B cell (primary cell): ENCODE results near the gene PABPC4L. TPM values are rescaled to one million over a fixed set of nuclear protein-coding genes. Genes with fewer than 3 reads are reported as not detected.

ENCODE experiments used
- ATAC-seq: fragments of 200-7000 bp; cut with Tn5 transposase; one replicate; pipeline ENCODE4 v1.10.0; 2021; ENCODE audit warnings: low read depth, mild to moderate bottlenecking, moderate number of reproducible peaks, moderate library complexity
- CTCF ChIA-PET: fragments of 350-600 bp; sonication (Branson Sonifier 250); formaldehyde crosslinking; loops from one replicate; lab custom pipeline; 2021; ENCODE audit warnings: antibody characterized with exemption, inconsistent platforms; lab: Charles Lee
- POLR2A ChIA-PET: fragments of 350-600 bp; sonication (Branson Sonifier 250); formaldehyde crosslinking; loops from one replicate; lab custom pipeline; 2021; ENCODE audit warnings: antibody characterized with exemption; lab: Charles Lee
- DNase-seq: peaks from one replicate; pipeline ENCODE4 v3.0.0; 2013
- H2AFZ ChIP-seq: 2 replicates; pipeline ENCODE4 v1.6.1; 2012; ENCODE audit warnings: mild to moderate bottlenecking, low read depth, low read length; ENCODE audit not compliant: insufficient read depth, poor library complexity, severe bottlenecking
- H3K27ac ChIP-seq, 2 donors: 1 replicate in 1 of 2; 2 replicates in 1 of 2; pipeline ENCODE4 v1.5.1; 2012 to 2013; ENCODE audit warnings: low read length in 2 of 2, mild to moderate bottlenecking in 2 of 2, moderate library complexity in 1 of 2
- H3K27me3 ChIP-seq, 4 experiments: fragments of 200-600 bp in 1 of 4; sonication (generic) in 1 of 4; replicated peaks in 1 of 4; 1 replicate in 2 of 4; 2 replicates in 2 of 4; pipeline versions ENCODE4 v1.6.1 to v1.7.0; 2013 to 2016; ENCODE audit warnings: low read length in 3 of 4, mild to moderate bottlenecking in 2 of 4, mixed read lengths in 1 of 4, moderate library complexity in 1 of 4; ENCODE audit not compliant: insufficient read depth in 4 of 4, control insufficient read depth in 3 of 4; ENCODE audit errors: control extremely low read depth in 1 of 4
- H3K36me3 ChIP-seq, 2 experiments: replicated peaks in 1 of 2; 1 replicate in 1 of 2; 2 replicates in 1 of 2; pipeline versions ENCODE4 v1.6.1 to v1.7.1; 2013; ENCODE audit warnings: low read length in 1 of 2; ENCODE audit not compliant: insufficient read depth in 2 of 2, control insufficient read depth in 1 of 2; ENCODE audit errors: control extremely low read depth in 1 of 2, extremely low read depth in 1 of 2
- H3K4me1 ChIP-seq, 2 donors: fragments of 200-600 bp in 1 of 2; sonication (generic) in 1 of 2; 1 replicate in 1 of 2; 2 replicates in 1 of 2; pipeline versions ENCODE4 v1.5.1 to v1.6.1; 2013 to 2017; ENCODE audit warnings: low read length in 2 of 2; ENCODE audit not compliant: control insufficient read depth in 2 of 2, insufficient read depth in 2 of 2
- H3K4me2 ChIP-seq: replicated peaks from 2 replicates; pipeline ENCODE3; 2012; ENCODE audit warnings: mild to moderate bottlenecking, low read depth, low read length; ENCODE audit not compliant: poor library complexity, severe bottlenecking
- H3K4me3 ChIP-seq, 5 experiments: fragments of 200-600 bp in 1 of 5; sonication (generic) in 1 of 5; 1 replicate in 3 of 5; 2 replicates in 2 of 5; pipeline versions ENCODE4 v1.5.1 to v1.7.0; 2011 to 2016; ENCODE audit warnings: low read length in 4 of 5, mild to moderate bottlenecking in 4 of 5, low read depth in 2 of 5, control low read depth in 1 of 5, moderate library complexity in 1 of 5; ENCODE audit not compliant: insufficient read depth in 1 of 5; ENCODE audit errors: control extremely low read depth in 1 of 5, extremely low read depth in 1 of 5
- H3K79me2 ChIP-seq: fragments of 200-600 bp; sonication (generic); one replicate; pipeline ENCODE4 v1.6.0; 2016; ENCODE audit warnings: low read length; ENCODE audit not compliant: control insufficient read depth, insufficient read depth
- H3K9ac ChIP-seq: fragments of 200-600 bp; sonication (generic); 2 replicates; pipeline ENCODE4 v1.6.1; 2017; ENCODE audit warnings: mild to moderate bottlenecking, low read length, moderate library complexity
- H3K9me3 ChIP-seq, 3 donors: one replicate each; pipeline versions ENCODE4 v1.6.1 to v1.7.1; 2013; ENCODE audit warnings: low read length in 2 of 3; ENCODE audit not compliant: control insufficient read depth in 2 of 3, insufficient read depth in 1 of 3; ENCODE audit errors: control extremely low read depth in 1 of 3
- H4K20me1 ChIP-seq: 2 replicates; pipeline ENCODE4 v1.6.0; 2012; ENCODE audit warnings: mild to moderate bottlenecking, low read length; ENCODE audit not compliant: insufficient read depth, control insufficient read depth, poor library complexity, severe bottlenecking
- H3K27ac Mint-ChIP-seq: one replicate; pipeline ENCODE4 v1.8.0; 2021; ENCODE audit warnings: mixed read lengths
- H3K27me3 Mint-ChIP-seq: one replicate; pipeline ENCODE4 v1.8.0; 2021; ENCODE audit warnings: mixed read lengths
- H3K4me1 Mint-ChIP-seq: one replicate; pipeline ENCODE4 v1.8.0; 2021; ENCODE audit warnings: mixed read lengths
- H3K4me3 Mint-ChIP-seq: one replicate; pipeline ENCODE4 v1.8.0; 2021; ENCODE audit warnings: mixed read lengths
- H3K9me3 Mint-ChIP-seq: one replicate; pipeline ENCODE4 v1.8.0; 2022; ENCODE audit warnings: mixed read lengths; ENCODE audit not compliant: insufficient read depth
- CTCF ChIP-seq: fragments of 200-600 bp; IDR thresholded peaks from one replicate; pipeline ENCODE4 v1.8.0; 2022; ENCODE audit warnings: antibody characterized with exemption, mild to moderate bottlenecking
- EZH2 ChIP-seq: IDR thresholded peaks from 2 replicates; pipeline ENCODE4 v1.6.1; 2012; ENCODE audit warnings: borderline replicate concordance, low read depth, mild to moderate bottlenecking, moderate library complexity, low read length; ENCODE audit not compliant: insufficient read depth, poor library complexity, severe bottlenecking
- WGBS: methylation state at CpG from one replicate; pipeline ENCODE4 v1.1.5; 2013; ENCODE audit warnings: missing lambda C conversion rate; ENCODE audit not compliant: insufficient coverage; 5-methylcytosine and 5-hydroxymethylcytosine counted together
- intact Hi-C: fragments of 100-400 bp; cut with micrococcal nuclease; formaldehyde crosslinking; loops from one replicate; pipeline ENCODE4 v1.10.0; 2022
- polyA plus RNA-seq: library from polyadenylated mRNA; depleted of rRNA; stranded (reverse); fragments of >200 nt; gene quantifications from 2 replicates; pipeline ENCODE4 v1.2.3, GENCODE V29; 2012
- total RNA-seq, 2 donors: library from RNA; stranded (reverse); fragments of 120-200 nt in 1 of 2; gene quantifications; 1 replicate in 1 of 2; 2 replicates in 1 of 2; pipeline versions ENCODE4 v1.2.3 to v1.2.4, GENCODE V29; 2013 to 2022

The PABPC4L gene
- total and polyA plus RNA-seq, 2 donors (not counting 1 experiment from before 2014, with no cell fraction given) = not detected

DNA sequence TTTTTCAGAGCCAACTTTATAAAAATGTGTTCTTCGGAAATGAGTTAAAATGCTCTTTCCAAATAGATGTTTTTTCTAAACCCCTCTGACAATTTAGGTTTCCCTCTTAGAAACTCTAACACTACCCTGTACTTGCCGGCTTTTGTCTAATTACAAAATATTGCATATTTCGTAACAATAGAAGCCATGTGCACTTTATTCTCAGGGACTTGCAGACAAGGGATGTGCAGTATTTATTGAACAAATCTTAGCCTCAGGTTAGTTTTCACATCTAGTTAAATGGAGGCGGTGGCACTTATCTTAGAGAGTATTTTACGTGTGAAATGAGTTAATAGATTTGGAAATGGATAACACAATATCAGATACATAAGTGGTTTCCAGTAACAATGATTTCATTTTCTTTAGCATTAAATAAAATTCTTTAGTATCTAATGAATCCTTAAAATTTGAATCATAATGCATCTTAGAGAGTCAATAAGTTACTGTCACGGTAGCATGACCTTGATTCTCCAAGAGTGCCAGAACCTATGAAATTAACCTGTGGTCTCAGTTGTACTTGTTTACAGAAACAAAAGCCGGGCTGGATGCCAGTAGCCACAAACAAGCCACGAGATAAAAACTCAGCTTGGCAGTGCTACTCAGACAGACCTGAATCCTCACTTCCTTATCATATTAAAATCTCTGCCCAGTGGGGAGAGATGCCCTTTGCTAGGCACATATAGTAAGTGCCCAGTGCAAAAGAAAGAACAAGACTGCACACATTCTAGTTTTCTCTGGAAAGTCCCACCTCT lies 772 bp upstream of the PABPC4L start:
- Histone ChIP-seq H3K4me3 (no peak overlapping the region), H3K9ac (no peak overlapping the region), H3K36me3 (no peaks in the 10 kb centered on the region), H3K79me2 (no peaks in the 10 kb centered on the region), H4K20me1 (no peaks in the 10 kb centered on the region), H3K27me3 (peaks cover 0 to 5% (median 0%) of the 10 kb centered on the region in 4 experiments), H3K27ac (no peak overlapping the region), H3K4me2 (no peak overlapping the region), H3K4me1 (no peaks in the 10 kb centered on the region), H2AFZ (no peak overlapping the region), H3K9me3 (peaks cover 0 to 8% (median 0%) of the 10 kb centered on the region in 3 donors)
- CTCF ChIA-PET = no interaction called here
- ATAC-seq = no peak
- peaks cover 2% of the 10 kb centered on the region for H3K9me3 Mint-ChIP-seq
- TF ChIP-seq CTCF = no peak
- TF ChIP-seq EZH2 = no peak
- POLR2A ChIA-PET = no interaction called here
- no peaks in the 10 kb centered on the region for H3K4me1 Mint-ChIP-seq
- WGBS = 69% methylated on average over 5 of the region's 8 CpGs
- H3K4me3 Mint-ChIP-seq = no peak overlapping the region
- intact Hi-C loops = no loop called here
- H3K27ac Mint-ChIP-seq = no peak overlapping the region
- no peaks in the 10 kb centered on the region for H3K27me3 Mint-ChIP-seq
- no peak for DNase-seq

- DNase-seq (no peak), ATAC-seq (no peak)
- ChIA-PET CTCF (no interaction called here), POLR2A (no interaction called here)
- Histone ChIP-seq H3K4me1 (no peaks in the 10 kb centered on the region), H3K27ac (no peak overlapping the region), H3K79me2 (no peaks in the 10 kb centered on the region), H3K4me3 (no peak overlapping the region), H3K9ac (no peak overlapping the region), H3K9me3 (peaks cover 0 to 8% (median 0%) of the 10 kb centered on the region in 3 donors), H4K20me1 (no peaks in the 10 kb centered on the region), H3K36me3 (no peaks in the 10 kb centered on the region), H3K27me3 (peaks cover 0 to 5% (median 0%) of the 10 kb centered on the region in 4 experiments), H3K4me2 (no peak overlapping the region), H2AFZ (no peak overlapping the region)
- Mint-ChIP-seq H3K27me3 (no peaks in the 10 kb centered on the region), H3K4me1 (no peaks in the 10 kb centered on the region), H3K4me3 (no peak overlapping the region), H3K9me3 (no peaks in the 10 kb centered on the region), H3K27ac (no peak overlapping the region)
- TF ChIP-seq EZH2 (no peak), CTCF (no peak)
- intact Hi-C loops = no loop called here
- 94% methylated on average over 9 of the region's 10 CpGs for WGBS
These were observed 776 bp downstream of the PABPC4L start for GRCh38 chr4:134200811-134201215.
